ENCODE results near the gene RICTOR. TPM values are rescaled to one million over a fixed set of nuclear protein-coding genes. Genes with fewer than 3 reads are reported as not detected.

The RICTOR gene
- total and polyA plus RNA-seq, 7 donors: 2.5 to 50.1 (median 32.8) TPM

DNA sequence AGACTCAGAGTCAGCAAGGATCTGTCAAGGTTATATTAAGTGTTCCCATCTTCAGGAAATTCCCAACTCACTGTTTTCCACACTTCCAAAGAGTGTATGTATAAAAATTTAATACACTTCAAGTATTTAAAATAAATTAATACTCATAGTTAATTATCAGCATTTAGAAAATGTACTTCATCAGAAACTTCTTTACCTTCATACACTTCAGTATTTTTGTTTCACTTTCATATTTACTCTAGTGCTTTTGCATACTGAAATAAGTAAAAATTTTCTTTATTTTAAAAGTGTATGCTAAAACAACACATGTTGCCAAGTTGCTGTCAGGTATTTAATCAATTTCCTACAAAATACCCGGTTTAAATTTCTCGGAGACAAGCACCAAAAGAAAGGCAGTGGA is 16.5 kb downstream of the RICTOR start:
- Histone ChIP-seq H3K36me3 (no peaks in the 10 kb centered on the region), H3K4me1 (peaks cover 0 to 29% (median 17%) of the 10 kb centered on the region in 4 donors), H3K27me3 (no peaks in the 10 kb centered on the region), H3K4me3 (peak overlapping the region in 2 of 4 donors; percentile 24 to 30), H3K27ac (peak overlapping the region in 2 of 4 donors; percentile 24 to 45), H3K9me3 (no peaks in the 10 kb centered on the region)
- WGBS, 2 donors: 25 to 40% methylated on average over 2 of the region's 2 CpGs
- TF ChIP-seq, protein P1, sequence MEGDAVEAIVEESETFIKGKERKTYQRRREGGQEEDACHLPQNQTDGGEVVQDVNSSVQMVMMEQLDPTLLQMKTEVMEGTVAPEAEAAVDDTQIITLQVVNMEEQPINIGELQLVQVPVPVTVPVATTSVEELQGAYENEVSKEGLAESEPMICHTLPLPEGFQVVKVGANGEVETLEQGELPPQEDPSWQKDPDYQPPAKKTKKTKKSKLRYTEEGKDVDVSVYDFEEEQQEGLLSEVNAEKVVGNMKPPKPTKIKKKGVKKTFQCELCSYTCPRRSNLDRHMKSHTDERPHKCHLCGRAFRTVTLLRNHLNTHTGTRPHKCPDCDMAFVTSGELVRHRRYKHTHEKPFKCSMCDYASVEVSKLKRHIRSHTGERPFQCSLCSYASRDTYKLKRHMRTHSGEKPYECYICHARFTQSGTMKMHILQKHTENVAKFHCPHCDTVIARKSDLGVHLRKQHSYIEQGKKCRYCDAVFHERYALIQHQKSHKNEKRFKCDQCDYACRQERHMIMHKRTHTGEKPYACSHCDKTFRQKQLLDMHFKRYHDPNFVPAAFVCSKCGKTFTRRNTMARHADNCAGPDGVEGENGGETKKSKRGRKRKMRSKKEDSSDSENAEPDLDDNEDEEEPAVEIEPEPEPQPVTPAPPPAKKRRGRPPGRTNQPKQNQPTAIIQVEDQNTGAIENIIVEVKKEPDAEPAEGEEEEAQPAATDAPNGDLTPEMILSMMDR (IDR thresholded peaks at IDR 0.05): no peak
- no peak for TF ChIP-seq POLR2A (IDR thresholded peaks at IDR 0.05)
- no peak for TF ChIP-seq POLR2AphosphoS5 (IDR thresholded peaks at IDR 0.05)
- TF ChIP-seq EP300 (IDR thresholded peaks at IDR 0.05): no peak
- intact Hi-C loops (cut with DNase I): no loop called here
- DNase-seq: no peak

DNA sequence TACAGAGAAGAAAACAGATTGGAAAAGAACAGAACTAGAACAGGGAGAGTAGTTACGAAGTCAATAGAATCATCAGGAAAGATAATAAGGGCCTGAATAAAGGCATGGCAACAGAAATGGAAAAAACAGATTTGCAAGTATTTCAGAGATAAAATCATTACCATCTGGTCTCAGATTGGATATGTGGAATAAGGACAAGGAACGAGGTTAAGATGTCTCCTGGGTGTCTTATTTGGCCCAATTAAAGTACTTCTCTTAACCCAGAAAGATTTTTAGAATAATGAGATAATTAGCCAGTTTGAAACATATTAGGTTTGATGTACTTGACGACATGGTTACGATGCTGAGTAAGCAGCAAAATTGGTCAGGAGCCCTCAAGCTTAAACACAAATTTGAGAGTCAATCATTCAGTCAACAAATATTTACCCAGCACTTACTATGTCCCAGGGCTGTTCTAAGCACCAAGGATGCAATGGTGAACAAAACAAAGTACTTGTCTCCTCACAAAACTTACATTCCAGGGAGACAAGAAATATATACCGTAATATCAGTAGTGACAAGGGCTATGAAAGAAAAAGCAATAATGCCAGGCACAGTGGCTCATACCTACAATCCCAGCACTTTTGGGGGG is 18.3 kb downstream of the RICTOR start:
- no peaks in the 10 kb centered on the region for H3K27me3 ChIP-seq
- no peak for TF ChIP-seq EP300 (IDR thresholded peaks at IDR 0.05)
- TF ChIP-seq, protein P1 (IDR thresholded peaks at IDR 0.05): no peak
- H3K4me1 ChIP-seq: peaks cover 0 to 19% (median 8%) of the 10 kb centered on the region in 4 donors
- 90 to 93% methylated on average over 5 of the region's 5 CpGs for WGBS, 2 donors
- H3K27ac ChIP-seq: no peak overlapping the region
- H3K4me3 ChIP-seq: no peak overlapping the region
- intact Hi-C loops (cut with DNase I): no loop called here
- DNase-seq: no peak
- no peaks in the 10 kb centered on the region for H3K36me3 ChIP-seq
- no peaks in the 10 kb centered on the region for H3K9me3 ChIP-seq

DNA sequence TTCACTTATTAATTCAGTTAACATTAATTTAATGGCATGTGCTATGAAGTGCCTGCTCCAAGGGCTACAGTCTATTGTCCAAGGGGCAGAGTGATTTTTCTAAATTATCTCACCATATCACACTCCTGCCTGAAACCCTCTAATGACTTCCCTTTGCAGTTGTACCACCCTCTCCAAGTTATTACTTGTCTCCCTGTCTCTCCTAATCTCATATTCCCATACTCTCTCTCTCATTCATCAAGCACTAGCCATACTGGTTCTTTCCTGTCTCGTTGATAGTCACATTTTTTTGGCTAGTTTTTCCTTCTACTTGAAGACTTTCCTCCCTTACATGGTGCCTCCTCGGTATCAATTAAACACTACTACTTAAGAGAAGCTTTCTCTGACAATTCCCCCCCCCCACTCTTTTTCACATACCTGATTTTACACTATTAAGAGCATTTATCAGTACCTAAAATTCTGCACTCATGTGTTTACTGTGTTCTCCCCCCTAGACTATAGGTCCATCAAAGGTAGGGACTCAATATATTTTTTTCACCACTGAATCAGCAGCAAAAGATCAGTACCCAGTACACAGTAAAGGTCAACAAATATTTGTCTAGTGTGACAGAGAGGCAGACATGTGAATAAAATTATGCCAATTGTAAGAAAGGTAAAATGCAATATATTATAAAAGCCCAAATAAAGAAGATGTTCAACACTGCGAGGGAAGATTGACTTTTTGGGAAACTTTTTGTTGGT is 19.0 kb downstream of the RICTOR start:
- no peaks in the 10 kb centered on the region for H3K9me3 ChIP-seq
- H3K36me3 ChIP-seq: no peaks in the 10 kb centered on the region
- WGBS, 2 donors: 83 to 88% methylated on average over 3 of the region's 3 CpGs
- DNase-seq: no peak
- H3K4me3 ChIP-seq: no peak overlapping the region
- H3K4me1 ChIP-seq: peaks cover 0 to 21% (median 10%) of the 10 kb centered on the region in 4 donors
- H3K27ac ChIP-seq: no peak overlapping the region
- TF ChIP-seq POLR2AphosphoS5 (IDR thresholded peaks at IDR 0.05): no peak
- no peak for TF ChIP-seq POLR2A (IDR thresholded peaks at IDR 0.05)
- TF ChIP-seq, protein P1 (IDR thresholded peaks at IDR 0.05): no peak
- TF ChIP-seq EP300 (IDR thresholded peaks at IDR 0.05): no peak
- intact Hi-C loops (cut with DNase I): no loop called here
- H3K27me3 ChIP-seq: no peaks in the 10 kb centered on the region

DNA sequence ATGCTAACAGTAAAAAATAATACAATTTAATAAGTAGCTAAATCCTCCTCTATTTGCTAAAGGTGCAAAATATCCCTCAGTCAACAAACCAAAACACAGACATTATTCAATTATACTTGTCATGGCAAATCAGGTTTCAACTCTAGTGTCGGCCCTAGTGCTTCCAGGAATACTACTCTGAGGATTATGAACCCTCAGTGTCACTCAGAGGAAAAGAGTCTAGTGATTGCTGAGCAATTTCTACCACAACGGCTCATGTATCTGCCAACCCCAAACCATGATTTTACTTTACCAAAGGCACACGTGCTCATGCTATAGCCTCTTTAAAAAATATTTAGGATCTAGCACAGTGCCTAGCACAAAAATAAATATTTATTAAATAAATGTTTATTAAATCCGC is 21.0 kb downstream of the RICTOR start:
- H3K36me3 ChIP-seq: no peaks in the 10 kb centered on the region
- intact Hi-C loops (cut with DNase I): no loop called here
- no peak overlapping the region for H3K27ac ChIP-seq
- TF ChIP-seq POLR2AphosphoS5 (IDR thresholded peaks at IDR 0.05) (no peak), POLR2A (IDR thresholded peaks at IDR 0.05) (no peak), EP300 (IDR thresholded peaks at IDR 0.05) (no peak)
- TF ChIP-seq, protein P1 (IDR thresholded peaks at IDR 0.05): no peak
- WGBS, 2 donors: 93 to 96% methylated on average over 4 of the region's 4 CpGs
- no peaks in the 10 kb centered on the region for H3K9me3 ChIP-seq
- no peak for DNase-seq
- peaks cover 0 to 30% (median 11%) of the 10 kb centered on the region in 4 donors for H3K4me1 ChIP-seq
- H3K27me3 ChIP-seq: no peaks in the 10 kb centered on the region
- H3K4me3 ChIP-seq: no peak overlapping the region
